ENCODE results near the gene IMMP2L.

The IMMP2L gene

DNA sequence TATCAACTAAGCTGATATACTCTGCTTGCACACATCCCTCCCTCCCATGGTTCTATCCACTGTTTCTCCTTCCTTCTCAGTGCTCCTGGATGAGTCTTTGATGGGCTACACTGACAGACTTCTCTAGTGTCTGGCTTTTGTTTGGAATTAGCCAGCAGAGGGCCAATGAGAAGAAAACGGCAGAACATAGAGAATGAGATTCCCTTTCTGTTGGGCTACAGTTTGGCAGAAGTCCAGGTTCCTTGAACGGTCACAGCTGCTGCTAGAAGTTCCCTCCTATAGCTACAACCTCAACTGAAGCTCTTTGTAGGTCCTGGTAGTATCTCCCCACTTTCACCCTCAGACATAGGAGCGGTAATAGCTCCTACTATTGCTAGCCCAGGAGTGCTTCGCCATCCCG is 722.4 kb downstream of the IMMP2L start:
- TF ChIP-seq, protein P1, sequence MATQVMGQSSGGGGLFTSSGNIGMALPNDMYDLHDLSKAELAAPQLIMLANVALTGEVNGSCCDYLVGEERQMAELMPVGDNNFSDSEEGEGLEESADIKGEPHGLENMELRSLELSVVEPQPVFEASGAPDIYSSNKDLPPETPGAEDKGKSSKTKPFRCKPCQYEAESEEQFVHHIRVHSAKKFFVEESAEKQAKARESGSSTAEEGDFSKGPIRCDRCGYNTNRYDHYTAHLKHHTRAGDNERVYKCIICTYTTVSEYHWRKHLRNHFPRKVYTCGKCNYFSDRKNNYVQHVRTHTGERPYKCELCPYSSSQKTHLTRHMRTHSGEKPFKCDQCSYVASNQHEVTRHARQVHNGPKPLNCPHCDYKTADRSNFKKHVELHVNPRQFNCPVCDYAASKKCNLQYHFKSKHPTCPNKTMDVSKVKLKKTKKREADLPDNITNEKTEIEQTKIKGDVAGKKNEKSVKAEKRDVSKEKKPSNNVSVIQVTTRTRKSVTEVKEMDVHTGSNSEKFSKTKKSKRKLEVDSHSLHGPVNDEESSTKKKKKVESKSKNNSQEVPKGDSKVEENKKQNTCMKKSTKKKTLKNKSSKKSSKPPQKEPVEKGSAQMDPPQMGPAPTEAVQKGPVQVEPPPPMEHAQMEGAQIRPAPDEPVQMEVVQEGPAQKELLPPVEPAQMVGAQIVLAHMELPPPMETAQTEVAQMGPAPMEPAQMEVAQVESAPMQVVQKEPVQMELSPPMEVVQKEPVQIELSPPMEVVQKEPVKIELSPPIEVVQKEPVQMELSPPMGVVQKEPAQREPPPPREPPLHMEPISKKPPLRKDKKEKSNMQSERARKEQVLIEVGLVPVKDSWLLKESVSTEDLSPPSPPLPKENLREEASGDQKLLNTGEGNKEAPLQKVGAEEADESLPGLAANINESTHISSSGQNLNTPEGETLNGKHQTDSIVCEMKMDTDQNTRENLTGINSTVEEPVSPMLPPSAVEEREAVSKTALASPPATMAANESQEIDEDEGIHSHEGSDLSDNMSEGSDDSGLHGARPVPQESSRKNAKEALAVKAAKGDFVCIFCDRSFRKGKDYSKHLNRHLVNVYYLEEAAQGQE (IDR thresholded peaks at IDR 0.05; ENCODE audit: insufficient read depth in 1 of 2, low read depth in 2 of 2, low read length in 2 of 2), result no peak
- TF ChIP-seq POLR2AphosphoS5 (IDR thresholded peaks at IDR 0.05; ENCODE audit: low read depth, low read length) (no peak), TAF1 (IDR thresholded peaks at IDR 0.05; ENCODE audit: borderline replicate concordance, insufficient read depth, low read length) (no peak), FOXP2 (optimal IDR thresholded peaks at IDR 0.05; ENCODE audit: borderline replicate concordance, extremely low read depth, extremely low read length, insufficient read depth) (no peak), SIN3A (IDR thresholded peaks at IDR 0.05; ENCODE audit: borderline replicate concordance, insufficient read depth, low read length) (no peak)

- no peak for TF ChIP-seq FOXP2 (optimal IDR thresholded peaks at IDR 0.05; ENCODE audit: borderline replicate concordance, extremely low read depth, extremely low read length, insufficient read depth)
- TF ChIP-seq SIN3A (IDR thresholded peaks at IDR 0.05; ENCODE audit: borderline replicate concordance, insufficient read depth, low read length), result no peak
- TF ChIP-seq, protein P1 (IDR thresholded peaks at IDR 0.05; ENCODE audit: insufficient read depth in 1 of 2, low read depth in 2 of 2, low read length in 2 of 2), result no peak
- no peak for TF ChIP-seq TAF1 (IDR thresholded peaks at IDR 0.05; ENCODE audit: borderline replicate concordance, insufficient read depth, low read length)
- no peak for TF ChIP-seq POLR2AphosphoS5 (IDR thresholded peaks at IDR 0.05; ENCODE audit: low read depth, low read length)
Observed at GRCh38 chr7:110835849-110836248, 726.4 kb downstream of the IMMP2L start.

GRCh38 chr7:110835218-110835617 is 727.1 kb downstream of the IMMP2L start:
- TF ChIP-seq TAF1 (IDR thresholded peaks at IDR 0.05; ENCODE audit: borderline replicate concordance, insufficient read depth, low read length), result no peak
- TF ChIP-seq POLR2AphosphoS5 (IDR thresholded peaks at IDR 0.05; ENCODE audit: low read depth, low read length), result no peak
- TF ChIP-seq FOXP2 (optimal IDR thresholded peaks at IDR 0.05; ENCODE audit: borderline replicate concordance, extremely low read depth, extremely low read length, insufficient read depth), result no peak
- TF ChIP-seq SIN3A (IDR thresholded peaks at IDR 0.05; ENCODE audit: borderline replicate concordance, insufficient read depth, low read length), result no peak
- TF ChIP-seq, protein P1 (IDR thresholded peaks at IDR 0.05; ENCODE audit: insufficient read depth in 1 of 2, low read depth in 2 of 2, low read length in 2 of 2), result no peak

GRCh38 chr7:110831419-110831818 is 730.9 kb downstream of the IMMP2L start:
- TF ChIP-seq FOXP2 (optimal IDR thresholded peaks at IDR 0.05; ENCODE audit: borderline replicate concordance, extremely low read depth, extremely low read length, insufficient read depth) (no peak), SIN3A (IDR thresholded peaks at IDR 0.05; ENCODE audit: borderline replicate concordance, insufficient read depth, low read length) (no peak), TAF1 (IDR thresholded peaks at IDR 0.05; ENCODE audit: borderline replicate concordance, insufficient read depth, low read length) (no peak), POLR2AphosphoS5 (IDR thresholded peaks at IDR 0.05; ENCODE audit: low read depth, low read length) (no peak)
- TF ChIP-seq, protein P1 (IDR thresholded peaks at IDR 0.05; ENCODE audit: insufficient read depth in 1 of 2, low read depth in 2 of 2, low read length in 2 of 2), result no peak

DNA sequence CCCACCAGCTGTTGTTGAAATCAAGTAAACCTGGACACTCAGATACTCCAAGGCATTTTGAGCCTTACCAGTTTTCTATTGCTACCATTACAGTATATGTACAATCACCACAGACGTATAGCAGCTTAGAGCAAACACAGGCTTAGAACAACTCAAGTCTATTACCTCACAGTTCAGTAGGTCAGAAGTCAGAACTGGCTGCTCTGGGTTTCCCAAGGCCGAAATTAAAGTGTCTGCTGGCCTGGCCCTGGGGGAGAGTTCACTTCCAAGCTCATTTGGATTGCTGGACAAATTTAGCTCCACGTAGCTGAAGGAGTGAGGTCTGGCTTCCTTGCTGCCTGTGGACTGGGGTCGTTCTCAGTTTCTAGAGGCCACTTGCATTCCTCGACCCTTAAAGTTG is 731.5 kb downstream of the IMMP2L start:
- no peak for TF ChIP-seq SIN3A (IDR thresholded peaks at IDR 0.05; ENCODE audit: borderline replicate concordance, insufficient read depth, low read length)
- no peak for TF ChIP-seq POLR2AphosphoS5 (IDR thresholded peaks at IDR 0.05; ENCODE audit: low read depth, low read length)
- no peak for TF ChIP-seq FOXP2 (optimal IDR thresholded peaks at IDR 0.05; ENCODE audit: borderline replicate concordance, extremely low read depth, extremely low read length, insufficient read depth)
- TF ChIP-seq, protein P1 (IDR thresholded peaks at IDR 0.05; ENCODE audit: insufficient read depth in 1 of 2, low read depth in 2 of 2, low read length in 2 of 2), result no peak
- TF ChIP-seq TAF1 (IDR thresholded peaks at IDR 0.05; ENCODE audit: borderline replicate concordance, insufficient read depth, low read length), result no peak
